OCI-LY1 (cell line): ENCODE measurements around the gene ZNF831.

Experiments
- H2AFZ ChIP-seq: fragments of 200-600 bp; sonication (generic), shearing (Covaris generic); 2 replicates; pipeline ENCODE4 v1.6.0; 2014; ENCODE audit warnings: antibody characterized with exemption, mild to moderate bottlenecking, low read length
- H3F3A ChIP-seq: fragments of 200-600 bp; sonication (generic), shearing (Covaris generic); 2 replicates; pipeline ENCODE4 v1.6.0; 2014; ENCODE audit warnings: mild to moderate bottlenecking, antibody characterized with exemption, low read length, moderate library complexity; ENCODE audit not compliant: insufficient read depth
- H3K27ac ChIP-seq: fragments of 200-600 bp; sonication (generic); 2 replicates; pipeline ENCODE4 v1.5.1; 2014; ENCODE audit warnings: low read length, mixed run types, mild to moderate bottlenecking, low read depth; ENCODE audit not compliant: poor library complexity, severe bottlenecking
- H3K27me3 ChIP-seq: fragments of 200-600 bp; sonication (generic); 2 replicates; pipeline ENCODE4 v1.6.0; 2014; ENCODE audit warnings: antibody characterized with exemption, mild to moderate bottlenecking, low read length, moderate library complexity; ENCODE audit not compliant: insufficient read depth
- H3K36me3 ChIP-seq: fragments of 200-600 bp; sonication (generic); 2 replicates; pipeline ENCODE4 v1.6.1; 2014; ENCODE audit warnings: mild to moderate bottlenecking, antibody characterized with exemption, low read length, moderate library complexity, mixed read lengths; ENCODE audit not compliant: insufficient read depth
- H3K4me1 ChIP-seq: fragments of 200-600 bp; sonication (generic); 2 replicates; pipeline ENCODE4 v1.5.1; 2014; ENCODE audit warnings: mild to moderate bottlenecking, low read length, moderate library complexity; ENCODE audit not compliant: insufficient read depth, severe bottlenecking
- H3K4me2 ChIP-seq: fragments of 200-600 bp; sonication (generic), shearing (Covaris generic); 2 replicates; pipeline ENCODE4 v1.6.1; 2014; ENCODE audit warnings: low read length
- H3K4me3 ChIP-seq: fragments of 200-600 bp; sonication (generic); 2 replicates; pipeline ENCODE4 v1.5.1; 2014; ENCODE audit warnings: low read length, low read depth, mild to moderate bottlenecking, mixed read lengths; ENCODE audit not compliant: poor library complexity, severe bottlenecking
- H3K79me2 ChIP-seq: fragments of 200-600 bp; shearing (Covaris generic); 2 replicates; pipeline ENCODE4 v1.6.1; 2016; ENCODE audit warnings: mixed run types, low read length, mixed read lengths; ENCODE audit not compliant: insufficient read depth
- H3K9ac ChIP-seq: fragments of 200-600 bp; sonication (generic), shearing (Covaris generic); 2 replicates; pipeline ENCODE4 v1.6.1; 2014; ENCODE audit warnings: mild to moderate bottlenecking, low read length, mixed read lengths
- H3K9me2 ChIP-seq: fragments of 200-600 bp; sonication (generic), shearing (Covaris generic); 2 replicates; pipeline ENCODE4 v1.6.1; 2014; ENCODE audit warnings: low read depth, mild to moderate bottlenecking, low read length, mixed read lengths
- H3K9me3 ChIP-seq: fragments of 200-600 bp; shearing (Covaris generic); 2 replicates; pipeline ENCODE4 v1.6.1; 2014; ENCODE audit warnings: low read length, mixed read lengths
- H4K20me1 ChIP-seq: fragments of 200-600 bp; sonication (generic), shearing (Covaris generic); 2 replicates; pipeline ENCODE4 v1.6.0; 2016; ENCODE audit warnings: mild to moderate bottlenecking, low read length; ENCODE audit not compliant: insufficient read depth
- EZH2 ChIP-seq: fragments of 200-600 bp; sonication (generic), shearing (Covaris generic); IDR thresholded peaks from 2 replicates; pipeline ENCODE4 v1.8.0; 2017; ENCODE audit warnings: borderline replicate concordance, mixed run types, mild to moderate bottlenecking, antibody characterized with exemption, low read length, moderate library complexity, mixed read lengths
- TF ChIP-seq, protein P1 (sequence below): fragments of 200-600 bp; sonication (generic), shearing (Covaris generic); IDR thresholded peaks from 2 replicates; pipeline ENCODE4 v1.5.1; 2017; ENCODE audit warnings: mild to moderate bottlenecking, antibody characterized with exemption, low read length, moderate library complexity, mixed read lengths

The ZNF831 gene

DNA sequence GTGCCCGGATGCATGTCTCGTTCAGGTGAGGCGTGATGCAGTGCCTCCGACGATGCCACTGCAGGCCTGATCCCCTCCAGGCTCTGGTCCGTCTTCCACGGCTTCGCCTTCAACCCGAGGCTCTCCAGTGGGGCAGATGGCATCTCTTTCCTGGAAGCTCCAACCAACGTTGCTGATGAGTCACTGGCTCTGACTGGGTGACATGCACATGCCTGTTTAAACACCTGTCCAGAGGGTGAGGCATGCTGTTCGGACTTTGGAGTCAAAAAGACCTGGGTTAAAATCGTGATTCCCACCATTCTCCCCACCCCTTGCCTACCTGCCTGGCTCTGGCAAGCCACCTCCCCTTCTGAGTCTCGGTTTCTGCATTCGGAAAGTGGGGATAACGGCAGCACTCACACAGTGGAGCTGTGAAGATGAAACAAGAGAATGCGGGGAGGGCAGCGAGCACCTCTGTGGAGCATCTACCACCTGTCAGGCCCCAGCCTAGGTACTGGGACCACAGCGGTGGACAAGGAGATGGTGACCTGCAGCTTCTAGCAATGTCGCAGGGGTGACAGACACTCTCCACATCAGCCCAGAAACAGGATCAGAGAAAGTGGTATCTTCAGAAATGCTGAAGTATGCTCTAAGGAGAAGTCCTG lies 128.2 kb downstream of the ZNF831 start:
- no peaks in the 10 kb centered on the region for H3F3A ChIP-seq
- no peak overlapping the region for H3K4me2 ChIP-seq
- no peaks in the 10 kb centered on the region for H3K79me2 ChIP-seq
- no peaks in the 10 kb centered on the region for H3K36me3 ChIP-seq
- no peak overlapping the region for H3K4me3 ChIP-seq
- no peaks in the 10 kb centered on the region for H3K4me1 ChIP-seq
- no peaks in the 10 kb centered on the region for H3K9me2 ChIP-seq
- H3K9ac ChIP-seq, result no peak overlapping the region
- no peak overlapping the region for H2AFZ ChIP-seq
- H3K27ac ChIP-seq, result no peak overlapping the region
- TF ChIP-seq, protein P1, sequence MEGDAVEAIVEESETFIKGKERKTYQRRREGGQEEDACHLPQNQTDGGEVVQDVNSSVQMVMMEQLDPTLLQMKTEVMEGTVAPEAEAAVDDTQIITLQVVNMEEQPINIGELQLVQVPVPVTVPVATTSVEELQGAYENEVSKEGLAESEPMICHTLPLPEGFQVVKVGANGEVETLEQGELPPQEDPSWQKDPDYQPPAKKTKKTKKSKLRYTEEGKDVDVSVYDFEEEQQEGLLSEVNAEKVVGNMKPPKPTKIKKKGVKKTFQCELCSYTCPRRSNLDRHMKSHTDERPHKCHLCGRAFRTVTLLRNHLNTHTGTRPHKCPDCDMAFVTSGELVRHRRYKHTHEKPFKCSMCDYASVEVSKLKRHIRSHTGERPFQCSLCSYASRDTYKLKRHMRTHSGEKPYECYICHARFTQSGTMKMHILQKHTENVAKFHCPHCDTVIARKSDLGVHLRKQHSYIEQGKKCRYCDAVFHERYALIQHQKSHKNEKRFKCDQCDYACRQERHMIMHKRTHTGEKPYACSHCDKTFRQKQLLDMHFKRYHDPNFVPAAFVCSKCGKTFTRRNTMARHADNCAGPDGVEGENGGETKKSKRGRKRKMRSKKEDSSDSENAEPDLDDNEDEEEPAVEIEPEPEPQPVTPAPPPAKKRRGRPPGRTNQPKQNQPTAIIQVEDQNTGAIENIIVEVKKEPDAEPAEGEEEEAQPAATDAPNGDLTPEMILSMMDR, result no peak
- TF ChIP-seq EZH2, result no peak
- no peaks in the 10 kb centered on the region for H3K9me3 ChIP-seq
- H4K20me1 ChIP-seq, result no peaks in the 10 kb centered on the region
- no peaks in the 10 kb centered on the region; the same call in 1 of the 2 replicates for H3K27me3 ChIP-seq

DNA sequence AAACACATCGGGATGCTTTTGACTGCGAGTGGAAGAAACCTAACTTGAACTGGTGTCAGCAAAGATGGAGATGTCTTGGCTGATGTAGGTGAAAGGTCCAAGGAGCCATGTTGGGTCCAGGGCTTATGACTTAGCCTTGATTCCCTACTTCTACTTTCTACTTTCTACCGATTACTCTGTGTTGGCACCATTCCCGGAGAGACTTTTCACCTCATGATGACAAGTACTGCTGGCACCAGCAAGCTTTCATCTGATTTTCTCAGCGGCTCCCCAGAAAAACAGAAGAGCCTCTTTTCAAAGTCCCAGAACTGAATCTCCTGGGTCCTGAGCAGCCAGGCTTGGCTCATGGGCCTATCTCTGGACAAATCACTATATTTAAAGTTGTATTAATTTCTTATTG lies 131.9 kb downstream of the ZNF831 start:
- H3K9me3 ChIP-seq, result no peaks in the 10 kb centered on the region
- H3K4me1 ChIP-seq, result no peaks in the 10 kb centered on the region
- H3K79me2 ChIP-seq, result no peaks in the 10 kb centered on the region
- no peak overlapping the region for H2AFZ ChIP-seq
- H3K27me3 ChIP-seq, result no peaks in the 10 kb centered on the region; the same call in 1 of the 2 replicates
- no peak overlapping the region for H3K9ac ChIP-seq
- no peaks in the 10 kb centered on the region for H3F3A ChIP-seq
- no peak overlapping the region for H3K27ac ChIP-seq
- H3K4me3 ChIP-seq, result no peak overlapping the region
- no peaks in the 10 kb centered on the region for H3K9me2 ChIP-seq
- TF ChIP-seq, protein P1, result no peak
- TF ChIP-seq EZH2, result no peak
- no peak overlapping the region for H3K4me2 ChIP-seq
- no peaks in the 10 kb centered on the region for H3K36me3 ChIP-seq
- no peaks in the 10 kb centered on the region for H4K20me1 ChIP-seq

DNA sequence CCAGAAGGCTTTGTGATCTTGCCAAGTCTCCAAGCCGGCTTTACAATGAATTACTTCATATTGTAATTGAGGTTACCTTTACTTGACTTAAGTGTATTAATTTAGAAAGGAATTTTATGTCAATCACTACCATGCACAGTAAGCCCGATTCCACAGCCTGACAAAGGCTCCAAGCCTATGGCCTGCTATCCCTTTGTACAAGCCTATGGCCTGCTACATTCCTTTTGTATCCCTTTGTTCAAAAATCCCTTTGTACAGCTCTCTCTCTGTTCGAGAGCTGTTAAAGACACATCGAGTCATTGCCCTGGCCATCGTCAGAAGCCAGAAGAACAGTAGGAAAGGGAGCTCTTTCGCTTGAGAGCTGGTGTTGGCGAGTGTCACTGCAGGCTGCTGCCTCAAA lies 134.1 kb downstream of the ZNF831 start:
- H3K79me2 ChIP-seq, result no peaks in the 10 kb centered on the region
- no peaks in the 10 kb centered on the region for H3K27me3 ChIP-seq
- H3K4me3 ChIP-seq, result no peak overlapping the region
- no peaks in the 10 kb centered on the region for H3K36me3 ChIP-seq
- no peaks in the 10 kb centered on the region for H3K9me2 ChIP-seq
- no peaks in the 10 kb centered on the region for H3K4me1 ChIP-seq
- H3K27ac ChIP-seq, result no peak overlapping the region
- no peak overlapping the region for H2AFZ ChIP-seq
- H3K4me2 ChIP-seq, result no peak overlapping the region
- H3K9me3 ChIP-seq, result no peaks in the 10 kb centered on the region
- H3F3A ChIP-seq, result no peaks in the 10 kb centered on the region
- H4K20me1 ChIP-seq, result no peaks in the 10 kb centered on the region
- H3K9ac ChIP-seq, result no peak overlapping the region
- TF ChIP-seq EZH2, result no peak
- TF ChIP-seq, protein P1, result no peak
